HG03457 (cell line): ENCODE data around the gene KSR2.
"Not testable (repeated sequence)": the region's sequence is repeated elsewhere in the genome, so short reads cannot be mapped to it uniquely, and the experiment has no call there.

ENCODE experiments used
- ATAC-seq: cut with Tn5 transposase; IDR thresholded peaks from one replicate; pipeline ENCODE4 v1.9.1; 2021; ENCODE audit warnings: moderate number of reproducible peaks; ENCODE audit not compliant: unreplicated experiment

KSR2 gene

DNA sequence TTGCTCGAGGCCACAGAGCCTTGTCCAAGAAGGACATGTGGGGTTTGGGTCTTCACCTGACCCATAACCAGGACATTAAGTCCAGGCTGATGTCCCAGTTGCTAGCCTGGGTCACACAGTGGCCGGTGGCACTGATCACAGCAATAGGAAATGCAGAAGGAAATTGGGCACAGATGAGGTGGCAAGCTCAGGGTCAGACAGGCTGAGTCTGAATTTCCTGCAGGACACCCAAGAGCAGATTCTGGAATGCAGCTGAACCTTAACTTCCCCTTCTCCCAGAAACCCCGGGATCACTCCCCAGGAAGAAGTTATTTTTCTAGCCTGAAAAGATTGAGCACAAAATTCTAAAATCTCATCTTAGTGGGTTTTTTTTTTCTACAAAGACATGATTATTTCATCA lies 199.9 kb downstream of the KSR2 start:
- no peak for ATAC-seq

DNA sequence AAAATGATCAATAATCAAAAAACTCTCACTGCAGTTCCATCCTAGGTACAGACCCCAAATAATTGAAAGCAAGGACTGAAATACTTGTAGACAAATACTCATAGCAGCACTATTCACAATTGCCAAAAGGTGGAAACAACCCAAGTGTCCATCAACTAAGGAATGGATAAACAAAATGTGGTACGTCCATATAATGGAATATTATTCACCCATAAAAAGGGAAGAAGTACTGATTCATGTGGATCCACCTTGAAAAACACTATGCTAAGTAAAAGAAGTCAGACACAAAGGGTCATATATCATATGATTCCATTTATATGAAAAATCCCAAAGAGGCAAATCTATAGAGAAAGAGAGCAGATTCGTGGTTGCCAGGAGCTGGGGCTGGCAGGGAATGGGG lies 202.8 kb downstream of the KSR2 start:
- ATAC-seq = no peak

DNA sequence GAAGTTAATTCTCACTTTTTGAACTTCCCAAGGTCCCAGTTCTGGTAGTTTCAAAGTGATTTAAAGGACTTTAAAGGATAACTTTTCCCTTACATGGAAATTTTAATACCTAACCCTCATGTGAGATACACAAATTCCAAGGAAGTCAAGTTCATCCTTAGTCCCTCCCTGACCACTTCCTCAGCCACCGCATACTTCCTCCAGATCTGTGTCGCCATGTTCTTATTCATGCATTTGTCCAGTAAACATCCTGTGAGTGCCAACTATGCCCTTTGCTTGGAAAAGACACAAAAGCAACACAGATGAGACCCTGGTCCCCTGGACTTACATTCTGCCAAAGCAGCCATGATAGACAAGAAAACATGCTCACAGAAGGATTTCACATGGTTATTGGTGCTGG lies 206.6 kb downstream of the KSR2 start:
- ATAC-seq = no peak

DNA sequence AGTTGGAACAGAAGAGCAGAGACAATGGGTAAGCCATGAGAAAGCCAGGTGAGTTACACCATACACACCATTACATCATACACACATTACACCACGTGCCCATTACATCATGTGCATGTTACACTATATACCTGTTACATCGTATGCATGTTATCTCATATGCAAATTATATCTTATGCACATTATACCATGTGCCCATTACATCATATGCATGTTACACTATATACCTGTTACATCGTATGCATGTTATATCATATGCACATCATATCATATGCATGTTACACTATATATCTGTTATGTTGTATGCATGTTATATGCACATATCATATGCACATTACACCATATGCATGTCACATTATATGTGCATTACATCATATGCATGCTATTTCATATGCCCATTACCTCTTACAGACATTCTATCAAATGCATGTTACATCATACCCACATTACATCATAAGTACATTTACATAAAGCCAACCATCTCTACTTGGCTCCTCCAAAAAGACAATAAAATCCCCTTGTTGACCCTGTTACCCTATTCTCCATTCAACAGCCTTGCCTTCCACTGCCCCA lies 207.2 kb downstream of the KSR2 start:
- no peak for ATAC-seq

DNA sequence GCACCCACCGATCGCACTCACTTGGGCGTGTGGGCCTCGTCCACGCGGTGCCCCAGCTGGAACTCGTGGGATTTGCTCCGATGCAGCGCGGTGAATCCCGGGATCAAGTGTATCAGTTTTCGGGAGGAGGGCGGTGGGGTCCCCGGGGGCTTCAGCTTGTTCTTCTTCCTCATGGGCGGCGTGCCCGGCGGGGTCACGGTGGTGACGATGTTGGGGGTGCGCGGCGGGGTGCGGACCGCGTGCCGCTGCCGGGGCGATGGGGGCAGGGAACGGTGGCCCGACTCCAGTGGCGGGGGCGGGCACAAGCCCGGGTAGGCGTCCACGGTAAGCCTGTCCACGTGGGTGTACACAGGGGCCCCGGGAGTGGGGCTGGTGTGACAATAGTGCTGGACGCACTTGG lies 207.8 kb downstream of the KSR2 start:
- no peak for ATAC-seq

DNA sequence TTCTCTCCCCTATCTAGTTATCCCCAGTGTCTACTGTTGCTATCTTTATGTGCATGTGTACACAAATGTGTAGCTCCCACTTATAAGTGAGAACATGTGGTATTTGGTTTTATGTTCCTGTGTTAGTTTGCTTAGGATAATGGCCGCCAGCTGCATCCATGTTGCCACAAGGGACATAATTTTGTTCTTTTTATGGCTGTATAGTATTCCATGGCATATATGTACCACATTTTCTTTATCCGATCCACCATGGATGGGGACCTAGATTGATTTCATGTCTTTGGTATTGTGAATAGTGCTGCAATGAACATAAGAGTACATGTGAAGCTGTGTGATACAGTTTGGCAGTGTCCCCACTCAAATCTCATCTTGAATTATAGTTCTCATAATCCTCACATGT lies 218.1 kb downstream of the KSR2 start:
- ATAC-seq = no peak

DNA sequence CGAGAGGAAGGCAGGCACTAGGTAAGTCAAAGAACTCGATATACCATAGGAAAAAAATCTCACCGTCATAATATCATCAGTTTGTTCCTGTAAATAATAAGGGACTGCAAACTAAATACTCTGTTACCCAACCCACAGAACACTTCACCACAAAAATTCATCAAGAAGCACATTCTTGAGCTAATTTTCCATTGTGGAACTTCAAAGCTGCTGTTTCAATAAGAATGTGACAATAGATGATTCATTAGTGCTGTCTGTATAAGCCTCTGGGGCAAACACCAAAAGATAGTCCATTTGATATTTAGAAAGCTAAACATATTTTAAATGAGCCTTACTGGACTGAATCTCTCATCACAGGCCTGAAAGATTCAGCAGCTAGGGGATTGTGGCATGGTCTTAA lies 219.4 kb downstream of the KSR2 start:
- no peak for ATAC-seq

DNA sequence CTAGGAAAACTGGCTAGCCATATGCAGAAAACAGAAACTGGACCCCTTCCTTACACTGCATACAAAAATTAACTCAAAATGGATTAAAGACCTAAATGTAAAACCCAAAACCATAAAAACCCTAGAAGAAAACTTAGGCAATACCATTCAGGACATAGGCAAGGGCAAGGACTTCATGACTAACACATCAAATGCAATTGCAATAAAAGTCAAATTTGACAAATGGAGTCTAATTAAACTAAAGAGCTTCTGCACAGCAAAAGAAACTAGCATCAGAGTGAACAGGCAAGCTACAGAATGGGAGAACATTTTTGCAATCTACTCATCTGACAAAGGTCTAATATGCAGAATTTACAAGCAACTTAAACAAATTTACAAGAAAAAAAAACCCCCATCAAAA lies 222.4 kb downstream of the KSR2 start:
- ATAC-seq = not testable (repeated sequence)

DNA sequence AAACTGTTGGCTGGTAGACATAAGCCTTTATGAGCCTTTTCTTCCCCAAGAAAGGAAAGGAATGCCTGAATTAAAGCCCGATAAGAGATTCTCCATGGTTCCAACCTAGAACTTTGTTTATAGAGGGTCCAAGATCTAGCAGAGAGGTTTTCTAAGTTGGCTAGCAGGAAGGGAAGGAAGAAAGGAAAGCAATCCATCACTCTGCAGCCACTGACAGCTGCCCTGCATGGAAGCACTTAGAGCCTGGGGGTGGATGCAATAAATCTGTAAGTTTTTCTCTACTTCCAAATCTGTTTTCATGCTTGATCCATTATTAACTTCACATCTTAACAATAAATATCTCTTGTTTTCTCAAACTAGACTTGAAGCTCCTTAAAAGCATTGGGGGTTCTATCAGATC lies 224.4 kb downstream of the KSR2 start:
- no peak for ATAC-seq

DNA sequence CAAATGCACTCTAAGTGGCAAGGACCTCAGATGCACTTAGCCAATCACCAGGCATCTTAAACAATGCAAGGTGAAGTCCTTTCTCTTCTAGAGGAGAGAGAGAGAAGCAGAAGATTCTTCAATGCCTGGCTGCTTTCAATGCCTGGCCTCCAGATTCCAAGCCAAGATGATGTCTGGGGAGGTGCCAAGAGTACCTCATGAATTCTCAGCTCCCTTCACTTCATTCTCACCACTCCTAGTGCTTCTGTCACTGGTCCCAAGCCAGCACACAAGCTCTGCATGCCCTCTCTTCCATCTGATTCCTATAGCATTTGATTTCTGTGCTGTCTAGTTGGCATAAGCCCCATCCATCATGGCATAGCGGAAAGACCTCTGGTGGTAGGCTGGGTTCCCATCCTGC lies 225.0 kb downstream of the KSR2 start:
- no peak for ATAC-seq

DNA sequence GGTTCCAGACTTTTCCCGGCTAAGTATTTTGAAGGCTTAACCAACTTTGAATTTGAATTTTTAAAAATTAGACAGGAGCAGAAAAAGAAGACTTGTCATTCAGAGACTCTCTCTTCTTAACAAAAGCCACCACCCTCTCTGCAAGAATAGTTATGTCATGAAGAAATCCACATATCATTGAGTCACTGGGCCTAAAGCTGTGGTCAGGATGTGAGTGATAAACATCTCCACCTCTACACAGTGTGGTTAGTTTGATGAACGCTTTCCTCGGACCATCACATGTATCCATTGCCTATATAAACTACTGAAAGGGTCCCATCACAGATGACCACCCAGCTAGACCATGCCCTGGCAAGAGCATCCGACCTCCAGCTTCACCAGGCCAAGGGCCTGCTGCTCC lies 226.1 kb downstream of the KSR2 start:
- no peak for ATAC-seq

DNA sequence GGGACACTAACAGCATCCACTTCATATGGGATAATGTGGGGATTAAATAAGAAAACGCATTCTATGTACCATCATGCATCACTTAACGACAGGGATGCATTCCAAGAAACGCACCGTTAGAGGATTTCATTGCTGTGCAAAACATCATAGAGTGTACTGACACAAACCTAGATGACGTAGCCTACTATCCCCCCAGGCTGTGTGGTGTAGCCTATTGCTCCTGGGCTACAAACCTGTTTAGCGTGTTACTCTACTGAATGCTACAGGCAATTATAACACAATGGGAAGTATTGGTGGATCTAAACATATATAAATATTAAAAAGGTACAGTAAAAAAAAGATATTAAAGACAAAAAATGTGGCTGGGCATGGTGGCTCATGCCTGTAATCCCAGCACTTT lies 230.6 kb downstream of the KSR2 start:
- ATAC-seq = no peak

DNA sequence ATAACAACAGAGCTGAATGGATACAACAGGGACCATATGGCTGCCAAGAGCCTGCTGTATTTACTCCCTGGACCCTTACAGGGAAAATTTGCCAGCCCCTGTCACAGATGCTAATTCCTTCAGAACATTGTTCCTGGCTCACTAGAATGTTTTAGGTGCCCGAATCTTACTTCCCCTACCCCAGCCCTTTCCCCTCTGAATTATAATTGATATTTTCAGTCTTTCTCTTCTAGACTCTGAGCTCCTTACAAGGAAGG lies 235.3 kb downstream of the KSR2 start:
- no peak for ATAC-seq

DNA sequence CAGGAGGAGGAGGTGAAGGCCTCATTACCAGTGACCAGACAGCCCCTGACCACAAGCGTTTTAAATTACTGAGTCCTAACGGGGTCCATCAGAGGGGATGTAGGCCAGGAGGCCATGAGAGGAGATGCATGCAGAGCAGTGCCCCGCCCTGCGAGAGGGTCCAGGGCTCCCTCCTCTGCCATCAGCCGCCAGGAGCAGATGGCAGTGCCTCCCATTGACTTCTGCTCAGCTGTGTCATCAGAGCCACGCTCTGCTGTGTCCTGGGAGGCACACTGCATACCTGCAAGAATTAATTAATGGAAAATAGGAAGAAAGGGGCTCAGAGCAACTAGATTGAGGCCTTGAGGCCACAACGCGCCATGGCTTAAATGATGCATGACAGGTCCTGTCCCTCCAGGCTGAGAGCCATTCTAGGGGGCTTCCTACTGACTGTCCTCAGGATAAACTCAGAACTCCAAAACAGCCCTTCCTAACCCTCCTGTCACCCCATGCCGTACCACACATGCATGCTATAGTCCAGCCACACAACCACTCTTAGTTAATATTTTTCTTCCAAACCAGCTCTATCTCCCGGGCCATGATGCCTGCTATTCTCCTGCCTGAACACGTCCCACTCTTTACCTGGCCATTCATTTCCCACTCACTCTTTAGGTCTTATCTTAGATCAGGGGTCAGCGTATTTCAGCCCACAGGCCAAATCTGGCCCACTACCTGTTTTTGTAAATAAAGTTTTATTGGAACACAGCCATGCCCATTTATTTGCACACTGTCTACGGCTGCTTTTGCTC lies 235.8 kb downstream of the KSR2 start:
- no peak for ATAC-seq

DNA sequence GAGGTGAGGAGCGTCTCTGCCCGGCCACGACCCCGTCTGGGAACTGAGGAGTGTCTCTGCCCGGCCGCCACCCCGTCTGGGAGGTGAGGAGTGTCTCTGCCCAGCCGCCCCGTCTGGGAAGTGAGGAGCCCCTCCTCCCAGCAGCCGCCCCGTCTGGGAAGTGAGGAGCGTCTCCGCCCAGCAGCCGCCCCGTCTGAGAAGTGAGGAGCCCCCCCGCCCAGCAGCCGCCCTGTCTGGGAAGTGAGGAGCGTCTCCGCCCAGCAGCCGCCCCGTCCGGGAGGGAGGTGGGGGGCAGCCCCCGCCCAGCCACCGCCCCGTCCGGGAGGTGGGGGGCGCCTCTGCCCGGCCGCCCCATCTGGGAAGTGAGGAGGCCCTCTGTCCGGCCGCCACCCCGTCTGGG lies 237.7 kb downstream of the KSR2 start:
- ATAC-seq = not testable (repeated sequence)

DNA sequence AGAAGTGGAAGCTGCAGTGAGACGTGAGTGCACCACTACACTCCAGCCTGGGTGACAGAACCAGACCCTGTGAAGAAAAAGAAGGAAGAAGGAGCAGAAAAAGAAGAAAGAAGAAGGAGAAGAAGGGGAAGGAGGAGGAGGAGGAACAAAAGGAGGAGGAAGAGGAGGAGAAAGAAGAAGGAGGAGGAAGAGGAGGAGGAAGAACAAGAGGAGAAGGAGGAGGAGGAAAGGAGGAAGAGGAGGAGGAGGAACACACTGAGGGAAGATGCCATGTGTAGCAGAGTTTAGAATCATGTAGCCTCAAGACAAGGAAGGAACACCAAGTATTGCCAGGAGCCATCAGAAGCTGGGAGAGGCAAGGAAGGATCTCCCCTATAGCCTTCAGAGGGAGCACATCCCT lies 241.5 kb downstream of the KSR2 start:
- ATAC-seq = no peak

DNA sequence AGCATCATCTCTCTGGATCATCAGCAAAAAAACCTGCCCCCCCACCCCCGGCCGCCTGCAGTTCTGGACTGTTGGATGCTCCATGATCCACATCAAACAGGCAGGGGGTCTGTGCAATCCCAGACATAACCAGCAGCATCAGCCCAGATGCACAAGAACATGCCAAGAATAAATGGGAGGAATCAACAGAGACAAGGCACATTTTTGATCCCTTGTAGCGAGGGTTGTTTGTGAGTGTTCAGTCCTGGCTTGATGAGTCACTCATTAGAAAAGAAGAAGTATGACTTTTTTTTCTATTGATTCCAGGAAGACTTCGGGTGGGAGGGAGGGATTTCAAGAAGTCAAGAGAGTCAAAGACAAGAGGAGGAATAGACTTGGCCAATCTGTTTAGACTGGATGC lies 244.2 kb downstream of the KSR2 start:
- ATAC-seq = no peak

DNA sequence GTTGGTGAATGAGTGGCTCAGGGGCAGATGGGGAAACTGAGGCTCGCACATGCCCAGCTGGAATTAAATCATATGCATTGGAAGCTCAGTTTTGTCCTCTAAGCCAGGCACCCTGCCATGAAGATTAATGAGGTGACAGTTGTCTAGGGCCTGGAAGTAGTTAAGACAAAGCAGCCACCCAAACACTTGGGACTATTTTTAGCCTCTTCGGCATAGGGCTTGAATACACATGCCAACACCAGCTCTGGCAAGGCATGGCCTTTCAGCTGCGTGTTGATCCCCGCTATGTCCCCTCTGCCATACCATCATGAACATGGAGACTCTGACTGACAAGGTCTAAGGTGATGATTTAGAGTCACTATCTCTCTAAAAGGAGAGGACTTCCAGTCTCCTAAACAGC lies 250.2 kb downstream of the KSR2 start:
- ATAC-seq = no peak

DNA sequence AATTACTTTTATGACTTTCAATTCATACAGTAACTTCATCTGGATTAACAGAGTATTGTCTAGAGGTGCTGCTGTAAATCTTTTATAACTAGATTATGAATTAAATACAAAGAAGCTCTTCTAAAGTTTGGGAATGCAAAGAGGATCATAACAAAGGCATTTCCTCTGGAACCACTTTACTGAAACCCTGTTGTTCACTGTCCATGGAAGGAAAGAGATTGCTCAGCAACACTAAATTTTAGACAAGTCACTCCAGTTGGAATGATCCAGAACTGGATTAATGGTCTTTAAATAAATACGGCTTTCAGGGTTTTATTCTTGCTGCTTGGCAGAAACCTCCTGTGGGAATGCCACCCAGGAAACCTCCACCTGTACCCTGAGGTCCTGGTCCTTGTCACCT lies 250.6 kb downstream of the KSR2 start:
- ATAC-seq = no peak

DNA sequence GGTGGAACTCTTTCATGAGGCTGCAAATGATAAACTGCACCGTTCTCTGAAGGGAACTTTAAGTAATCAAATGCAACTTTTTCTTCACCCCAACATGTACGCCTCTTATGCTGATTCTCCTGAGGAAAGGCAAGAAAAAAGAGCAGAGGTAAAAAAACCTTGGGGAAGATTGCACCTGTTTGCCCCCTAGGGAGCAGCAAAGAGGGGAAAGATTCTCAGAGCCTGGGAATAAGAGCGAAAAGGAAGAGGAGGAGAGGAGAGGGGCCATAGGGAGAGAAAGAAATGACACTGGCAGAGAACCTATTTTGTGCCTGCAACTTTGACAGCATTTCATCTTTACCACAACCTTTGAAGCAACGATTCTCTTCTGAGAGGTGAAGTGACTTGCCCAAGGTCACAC lies 254.6 kb downstream of the KSR2 start:
- no peak for ATAC-seq

DNA sequence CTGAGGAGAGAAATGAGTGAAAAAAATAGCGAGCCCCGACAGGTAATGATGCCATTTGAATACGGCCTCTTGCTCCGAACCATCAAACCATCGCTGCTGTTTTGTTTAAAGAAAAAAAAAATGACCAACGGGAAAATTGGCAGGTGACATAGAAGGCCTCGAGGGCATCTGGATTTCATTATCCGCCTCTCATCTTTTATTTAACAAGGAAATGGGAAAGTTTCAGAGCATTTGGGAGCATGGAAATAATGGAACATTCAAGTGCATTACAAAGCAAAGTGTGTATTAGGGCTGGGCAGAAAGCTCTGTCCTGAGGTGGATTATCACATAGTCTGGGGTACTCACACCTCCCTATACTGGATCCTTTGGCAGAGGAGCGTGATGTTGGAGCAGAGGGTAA lies 258.7 kb downstream of the KSR2 start:
- no peak for ATAC-seq

DNA sequence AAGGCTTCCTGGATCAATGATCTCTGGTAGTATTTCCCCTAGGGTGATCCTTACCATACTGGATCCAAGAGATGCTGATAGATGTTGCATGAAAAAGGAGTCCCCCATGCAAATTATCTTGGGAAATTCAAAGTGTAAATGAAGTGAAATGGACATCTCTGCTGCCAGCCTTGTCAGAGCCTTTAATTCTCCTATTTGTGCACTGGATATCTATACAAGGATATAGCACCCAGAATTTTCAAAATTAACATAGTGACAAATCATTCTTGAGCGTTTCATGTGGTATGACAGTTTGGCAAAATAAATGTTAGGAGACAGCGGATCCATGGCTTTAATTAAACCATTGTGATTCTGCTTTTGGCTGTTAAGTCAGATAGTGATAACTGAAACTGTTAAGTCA lies 260.9 kb downstream of the KSR2 start:
- ATAC-seq = no peak

DNA sequence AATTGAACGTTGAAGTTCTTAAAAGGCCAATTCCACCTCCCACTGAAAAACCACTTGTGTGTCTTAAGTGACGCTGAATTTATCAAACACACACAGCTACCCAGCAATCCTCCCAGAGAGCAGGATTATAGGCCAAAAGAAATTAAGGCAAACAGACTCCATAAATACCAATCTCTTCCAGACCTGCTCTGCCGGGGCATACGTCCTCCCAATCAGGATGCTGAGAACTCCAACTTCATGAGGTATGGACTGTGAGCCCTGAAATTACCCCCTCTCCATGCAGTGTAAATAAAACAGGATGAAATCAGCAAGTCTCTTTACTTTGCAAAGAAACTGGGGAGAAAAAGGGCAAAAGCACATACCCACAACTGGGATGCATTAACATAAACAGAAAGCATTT lies 265.2 kb downstream of the KSR2 start:
- no peak for ATAC-seq
